Activated gamma-delta T cell treated with anti-CD3 and anti-CD28 coated beads, Interleukin-2, amount 50 U/mL, for 16 hours (primary cell): ENCODE results near the gene PINK1.
A peak's percentile ranks its signal among the peaks of the same experiment; 100 is the strongest.

Source experiments
- DNase-seq: peaks from one replicate; pipeline ENCODE4 v3.0.0-alpha.2; 2020; ENCODE audit warnings: low read depth

Gene PINK1

GRCh38 chr1:20611652-20612051, 21.6 kb upstream of the PINK1 start:
- no peak for DNase-seq

GRCh38 chr1:20612221-20612746, 21.0 kb upstream of the PINK1 start:
- no peak for DNase-seq

GRCh38 chr1:20614131-20614579, 19.1 kb upstream of the PINK1 start:
- DNase-seq, result no peak

GRCh38 chr1:20615946-20616846, 17.1 kb upstream of the PINK1 start:
- DNase-seq, result no peak

GRCh38 chr1:20616847-20617487, 16.3 kb upstream of the PINK1 start:
- DNase-seq, result no peak

- no peak for DNase-seq
Observed at GRCh38 chr1:20618550-20618949, 14.7 kb upstream of the PINK1 start.

GRCh38 chr1:20619999-20620398, 13.3 kb upstream of the PINK1 start:
- no peak for DNase-seq

- no peak for DNase-seq
Observed at GRCh38 chr1:20621012-20621411, 12.2 kb upstream of the PINK1 start.

- no peak for DNase-seq
Observed at GRCh38 chr1:20624709-20625108, 8.5 kb upstream of the PINK1 start.

GRCh38 chr1:20625176-20626097, 7.8 kb upstream of the PINK1 start:
- DNase-seq, result no peak

- DNase-seq, result no peak
Observed at GRCh38 chr1:20626098-20626427, 7.2 kb upstream of the PINK1 start.

- DNase-seq, result no peak
Observed at GRCh38 chr1:20626524-20626923, 6.7 kb upstream of the PINK1 start.

GRCh38 chr1:20630729-20631128, 2.5 kb upstream of the PINK1 start:
- DNase-seq, result no peak

- DNase-seq, result no peak
Observed at GRCh38 chr1:20632386-20632785, 872 bp upstream of the PINK1 start.

- DNase-seq, result no peak
Observed at GRCh38 chr1:20634065-20634593, 871 bp downstream of the PINK1 start.

- no peak for DNase-seq
Observed at GRCh38 chr1:20634594-20635084, 1.4 kb downstream of the PINK1 start.

GRCh38 chr1:20636785-20637347, 3.6 kb downstream of the PINK1 start:
- DNase-seq, result no peak

- DNase-seq, result peak; percentile 39
Observed at GRCh38 chr1:20640183-20640597, 6.9 kb downstream of the PINK1 start.

- DNase-seq, result no peak
Observed at GRCh38 chr1:20641975-20642374, 8.7 kb downstream of the PINK1 start.

- no peak for DNase-seq
Observed at GRCh38 chr1:20643080-20643479, 9.8 kb downstream of the PINK1 start.

GRCh38 chr1:20644416-20644815, 11.2 kb downstream of the PINK1 start:
- no peak for DNase-seq
